Gastrocnemius medialis (tissue), 4 donors: ENCODE data around the gene DCTD. TPM values are rescaled to one million over a fixed set of nuclear protein-coding genes. Genes with fewer than 3 reads are reported as not detected.

Experiments used
- ATAC-seq, 2 donors: fragments of 150-250 bp; one replicate each; pipeline ENCODE4 v1.9.1; 2016
- DNase-seq, 2 donors: peaks; one replicate each; pipeline ENCODE4 v3.0.0-alpha.2; 2019
- H3K27ac ChIP-seq, 4 donors: fragments of 200-600 bp; sonication (generic); 1 replicate in 1 of 4; 2 replicates in 3 of 4; pipeline ENCODE4 v1.5.1; 2016 to 2018; ENCODE audit warnings: mild to moderate bottlenecking in 2 of 4, moderate library complexity in 1 of 4
- H3K27me3 ChIP-seq, 3 donors: fragments of 200-600 bp; sonication (generic) in 2 of 3; 1 replicate in 1 of 3; 2 replicates in 2 of 3; pipeline versions ENCODE4 v1.5.1 to v1.6.0; 2016 to 2019; ENCODE audit warnings: mild to moderate bottlenecking in 1 of 3, moderate library complexity in 1 of 3
- H3K36me3 ChIP-seq, 2 donors: fragments of 200-600 bp; sonication (generic) in 1 of 2; one replicate each; pipeline ENCODE4 v1.5.1; 2017 to 2018
- H3K4me1 ChIP-seq, 2 donors: fragments of 200-600 bp; sonication (generic) in 1 of 2; one replicate each; pipeline ENCODE4 v1.5.1; 2016 to 2017; ENCODE audit warnings: mild to moderate bottlenecking in 2 of 2
- H3K4me3 ChIP-seq, 4 donors: fragments of 200-600 bp; sonication (generic) in 3 of 4; 1 replicate in 1 of 4; 2 replicates in 3 of 4; pipeline ENCODE4 v1.5.1; 2016 to 2019; ENCODE audit warnings: mild to moderate bottlenecking in 2 of 4
- H3K9me3 ChIP-seq, 3 donors: fragments of 200-600 bp; sonication (generic) in 2 of 3; 1 replicate in 1 of 3; 2 replicates in 2 of 3; pipeline ENCODE4 v1.5.1; 2016 to 2019
- POLR2A ChIP-seq, 2 donors: fragments of 450-650 bp; IDR thresholded peaks; one replicate each; pipeline ENCODE4 v1.6.1; 2017; ENCODE audit warnings: antibody characterized with exemption in 2 of 2, mild to moderate bottlenecking in 2 of 2, moderate library complexity in 2 of 2
- in situ Hi-C, 4 donors: fragments of 200-750 bp; cut with MboI; loops; one replicate each; pipeline versions ENCODE4 v1.15.0 to v1.8.0; 2017; ENCODE audit warnings: low sequenced_read_pairs in 4 of 4
- intact Hi-C: fragments of 100-400 bp; cut with DNase I; formaldehyde crosslinking; loops from one replicate; pipeline ENCODE4 v1.15.1; 2023; ENCODE audit warnings: low total_unique reads
- total RNA-seq, 4 donors: library from RNA; depleted of rRNA; stranded (reverse); fragments of >200 nt; gene quantifications; one replicate each; pipeline versions ENCODE4 v1.1.0 to v1.2.3, GENCODE V29; 2016
- TF ChIP-seq, protein P1 (sequence below), 5 experiments: fragments of 450-650 bp in 3 of 5; fragments of 200-600 bp in 2 of 5; sonication (generic) in 2 of 5; IDR thresholded peaks in 4 of 5; conservative IDR thresholded peaks in 1 of 5; 1 replicate in 4 of 5; 2 replicates in 1 of 5; pipeline ENCODE4 v1.5.1; 2016 to 2019; ENCODE audit warnings: antibody characterized with exemption in 5 of 5, mild to moderate bottlenecking in 3 of 5, moderate library complexity in 3 of 5

DCTD gene
- 10 to 100 TPM; 32.2 to 48.2 (median 39.1) TPM for total RNA-seq

DNA sequence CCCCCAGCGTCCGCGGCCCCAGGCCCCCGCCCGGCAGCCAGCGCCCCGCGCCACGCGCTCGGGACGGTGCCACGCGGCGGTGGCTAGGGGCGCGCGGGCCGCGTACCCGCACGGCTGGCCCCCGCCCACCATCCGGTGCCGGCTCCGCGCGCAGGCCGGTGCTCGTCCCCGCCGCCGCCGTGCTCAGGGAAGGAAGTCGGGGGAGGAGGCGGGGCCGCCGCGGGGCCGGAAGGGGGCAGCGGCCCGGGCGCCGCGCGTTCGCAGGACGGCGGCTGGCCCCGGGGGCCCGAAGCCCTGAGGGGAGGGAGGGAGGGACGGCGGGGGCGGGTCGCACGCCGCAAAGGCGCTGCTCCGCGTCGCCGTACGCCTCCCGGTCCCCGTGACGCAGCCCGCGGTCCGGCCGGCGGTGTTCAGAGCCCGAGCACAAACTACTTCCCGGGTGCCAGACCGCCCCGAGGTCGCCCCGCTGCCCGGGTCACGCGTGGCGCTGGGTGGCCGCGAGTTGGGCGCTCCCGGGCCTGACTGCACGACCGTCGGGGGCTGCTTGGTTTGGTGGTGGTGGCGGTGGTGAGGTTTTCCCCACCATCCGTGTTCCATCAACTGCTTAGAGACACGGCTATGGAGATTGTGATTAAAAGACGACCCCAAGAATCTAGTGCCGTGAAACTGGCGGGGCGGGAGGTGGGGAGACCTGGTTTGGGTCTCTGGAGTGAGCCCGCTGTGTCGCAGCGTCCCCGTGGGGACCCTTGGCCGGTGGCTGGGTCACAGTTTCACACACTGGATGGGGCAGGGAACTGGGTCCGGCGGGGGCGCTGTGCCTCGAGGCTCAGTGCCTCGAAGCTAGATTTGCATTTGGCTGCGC is at the start of gene DCTD:
Gene DCTD (minus strand): TSS at position 205 of the 862 bp plus-strand sequence. CDS start 1,818 bp downstream, outside the sequence.
- peak in 1 of 2 donors; percentile 46 for TF ChIP-seq POLR2A (IDR thresholded peaks at IDR 0.05)
- TF ChIP-seq, protein P1, sequence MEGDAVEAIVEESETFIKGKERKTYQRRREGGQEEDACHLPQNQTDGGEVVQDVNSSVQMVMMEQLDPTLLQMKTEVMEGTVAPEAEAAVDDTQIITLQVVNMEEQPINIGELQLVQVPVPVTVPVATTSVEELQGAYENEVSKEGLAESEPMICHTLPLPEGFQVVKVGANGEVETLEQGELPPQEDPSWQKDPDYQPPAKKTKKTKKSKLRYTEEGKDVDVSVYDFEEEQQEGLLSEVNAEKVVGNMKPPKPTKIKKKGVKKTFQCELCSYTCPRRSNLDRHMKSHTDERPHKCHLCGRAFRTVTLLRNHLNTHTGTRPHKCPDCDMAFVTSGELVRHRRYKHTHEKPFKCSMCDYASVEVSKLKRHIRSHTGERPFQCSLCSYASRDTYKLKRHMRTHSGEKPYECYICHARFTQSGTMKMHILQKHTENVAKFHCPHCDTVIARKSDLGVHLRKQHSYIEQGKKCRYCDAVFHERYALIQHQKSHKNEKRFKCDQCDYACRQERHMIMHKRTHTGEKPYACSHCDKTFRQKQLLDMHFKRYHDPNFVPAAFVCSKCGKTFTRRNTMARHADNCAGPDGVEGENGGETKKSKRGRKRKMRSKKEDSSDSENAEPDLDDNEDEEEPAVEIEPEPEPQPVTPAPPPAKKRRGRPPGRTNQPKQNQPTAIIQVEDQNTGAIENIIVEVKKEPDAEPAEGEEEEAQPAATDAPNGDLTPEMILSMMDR (IDR thresholded peaks at IDR 0.05 in 4 of 5, conservative IDR thresholded peaks at IDR 0.05 in 1 of 5), result peak in 2 of 5 experiments; percentile 35 to 46
- Histone ChIP-seq H3K27ac (peak within 1 kb of the TSS; percentile 87 to 98 (median 88)), H3K4me1 (peaks cover 5 to 6% of the 10 kb centered on the region in 2 donors), H3K36me3 (peaks cover 0 to 34% of the 10 kb centered on the region in 2 donors), H3K27me3 (no peaks in the 10 kb centered on the region), H3K9me3 (no peaks in the 10 kb centered on the region), H3K4me3 (peak within 1 kb of the TSS; percentile 71 to 99 (median 78))
- intact Hi-C loops (loop anchor here (5.0 kb wide), 2 partner anchors 180 to 345 kb away; partner anchors contain the start of gene WWC2), in situ Hi-C loops (no loop called here)
- ATAC-seq (peak; percentile 81 to 88), DNase-seq (peak; percentile 52 to 59)

GRCh38 chr4:182960746-182961145 is 43.6 kb upstream of the DCTD start:
- DNase-seq (no peak), ATAC-seq (no peak)
- no peaks in the 10 kb centered on the region for H3K4me1 ChIP-seq
- in situ Hi-C loops, result no loop called here
- H3K27me3 ChIP-seq, result no peaks in the 10 kb centered on the region
- intact Hi-C loops, result no loop called here
- no peak overlapping the region for H3K27ac ChIP-seq
- H3K4me3 ChIP-seq, result no peak overlapping the region
- no peaks in the 10 kb centered on the region for H3K9me3 ChIP-seq
- TF ChIP-seq POLR2A (IDR thresholded peaks at IDR 0.05), result no peak
- TF ChIP-seq, protein P1 (IDR thresholded peaks at IDR 0.05 in 4 of 5, conservative IDR thresholded peaks at IDR 0.05 in 1 of 5), result no peak
- H3K36me3 ChIP-seq, result no peaks in the 10 kb centered on the region

GRCh38 chr4:182960228-182960627 is 43.0 kb upstream of the DCTD start:
- intact Hi-C loops (no loop called here), in situ Hi-C loops (no loop called here)
- Histone ChIP-seq H3K4me3 (no peak overlapping the region), H3K27me3 (no peaks in the 10 kb centered on the region), H3K36me3 (no peaks in the 10 kb centered on the region), H3K9me3 (no peaks in the 10 kb centered on the region), H3K4me1 (no peaks in the 10 kb centered on the region), H3K27ac (no peak overlapping the region)
- no peak for ATAC-seq
- TF ChIP-seq, protein P1 (IDR thresholded peaks at IDR 0.05 in 4 of 5, conservative IDR thresholded peaks at IDR 0.05 in 1 of 5), result no peak
- no peak for TF ChIP-seq POLR2A (IDR thresholded peaks at IDR 0.05)
- DNase-seq, result no peak

DNA sequence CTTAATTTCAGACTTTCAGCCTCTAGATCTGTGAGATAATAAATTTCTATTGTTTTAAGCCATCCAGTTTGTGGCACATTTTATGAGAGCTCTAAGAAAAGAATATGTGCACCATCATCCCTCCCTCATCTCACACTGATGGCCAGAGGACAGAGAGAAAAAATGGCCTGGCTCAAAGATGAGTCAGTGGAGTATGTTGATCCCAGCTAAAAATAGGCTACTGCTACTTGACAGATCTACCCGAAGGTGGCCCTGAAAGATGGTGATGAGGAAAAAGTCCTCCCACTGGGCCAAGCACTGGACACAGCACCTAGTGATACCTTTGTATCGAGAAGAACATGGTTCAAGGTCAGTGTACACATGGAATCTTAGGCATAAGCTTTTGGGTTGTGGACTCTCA is 38.2 kb upstream of the DCTD start:
- in situ Hi-C loops (no loop called here), intact Hi-C loops (no loop called here)
- H3K36me3 ChIP-seq, result no peaks in the 10 kb centered on the region
- H3K27ac ChIP-seq, result no peak overlapping the region
- no peak for DNase-seq
- no peaks in the 10 kb centered on the region for H3K9me3 ChIP-seq
- H3K4me1 ChIP-seq, result no peaks in the 10 kb centered on the region
- H3K27me3 ChIP-seq, result no peaks in the 10 kb centered on the region
- H3K4me3 ChIP-seq, result no peak overlapping the region
- ATAC-seq, result no peak
- no peak for TF ChIP-seq POLR2A (IDR thresholded peaks at IDR 0.05)
- TF ChIP-seq, protein P1 (IDR thresholded peaks at IDR 0.05 in 4 of 5, conservative IDR thresholded peaks at IDR 0.05 in 1 of 5), result no peak
